HEK293 (cell line): ENCODE results near the gene MYBBP1A.

Experiments used
- AEBP2 ChIP-seq: fragments of 450-650 bp; formaldehyde crosslinking; IDR thresholded peaks from 2 replicates; pipeline ENCODE4 v1.5.1; 2016; ENCODE audit warnings: missing biosample characterization, missing genetic modification characterization, borderline replicate concordance
- HOXC10 ChIP-seq: sonication (generic); formaldehyde crosslinking; IDR thresholded peaks from 2 replicates; pipeline ENCODE4 v1.8.1; 2023; ENCODE audit warnings: mild to moderate bottlenecking, missing genetic modification reagents
- HOXD13 ChIP-seq: sonication (generic); formaldehyde crosslinking; IDR thresholded peaks from 2 replicates; pipeline ENCODE4 v1.8.0; 2022; ENCODE audit warnings: missing genetic modification reagents, borderline replicate concordance
- INSM2 ChIP-seq: fragments of 450-650 bp; formaldehyde crosslinking; IDR thresholded peaks from 2 replicates; pipeline ENCODE4 v1.5.1; 2016; ENCODE audit warnings: missing biosample characterization, missing genetic modification characterization
- KLF7 ChIP-seq: fragments of 450-650 bp; formaldehyde crosslinking; IDR thresholded peaks from 2 replicates; pipeline ENCODE4 v1.5.1; 2016; ENCODE audit warnings: missing biosample characterization, missing genetic modification characterization, borderline replicate concordance
- MZF1 ChIP-seq: fragments of 450-650 bp; formaldehyde crosslinking; IDR thresholded peaks from 2 replicates; pipeline ENCODE4 v1.5.1; 2017; ENCODE audit warnings: missing biosample characterization, missing genetic modification characterization, borderline replicate concordance
- YY1 ChIP-seq: fragments of 450-650 bp; formaldehyde crosslinking; IDR thresholded peaks from 2 replicates; pipeline ENCODE4 v1.5.1; 2018; ENCODE audit warnings: missing biosample characterization, missing genetic modification characterization
- ZBTB17 ChIP-seq: fragments of 450-650 bp; formaldehyde crosslinking; IDR thresholded peaks from 2 replicates; pipeline ENCODE4 v1.5.1; 2016; ENCODE audit warnings: missing biosample characterization, missing genetic modification characterization
- ZFP37 ChIP-seq: fragments of 450-650 bp; formaldehyde crosslinking; IDR thresholded peaks from 2 replicates; pipeline ENCODE4 v1.5.1; 2016; ENCODE audit warnings: missing biosample characterization, missing genetic modification characterization
- ZIC2 ChIP-seq: fragments of 450-650 bp; formaldehyde crosslinking; IDR thresholded peaks from 2 replicates; pipeline ENCODE4 v1.5.1; 2016; ENCODE audit warnings: missing biosample characterization, missing genetic modification characterization
- ZNF114 ChIP-seq: fragments of 450-650 bp; formaldehyde crosslinking; IDR thresholded peaks from 2 replicates; pipeline ENCODE4 v1.5.0; 2017; ENCODE audit warnings: missing biosample characterization, missing genetic modification characterization
- ZNF121 ChIP-seq: fragments of 450-650 bp; formaldehyde crosslinking; IDR thresholded peaks from 2 replicates; pipeline ENCODE4 v1.5.1; 2016; ENCODE audit warnings: missing biosample characterization, missing genetic modification characterization
- ZNF132 ChIP-seq: fragments of 450-650 bp; formaldehyde crosslinking; IDR thresholded peaks from 2 replicates; pipeline ENCODE4 v1.5.1; 2017; ENCODE audit warnings: missing biosample characterization, missing genetic modification characterization, borderline replicate concordance
- ZNF140 ChIP-seq: fragments of 450-650 bp; formaldehyde crosslinking; IDR thresholded peaks from 2 replicates; pipeline ENCODE4 v1.5.1; 2016; ENCODE audit warnings: missing biosample characterization, missing genetic modification characterization
- ZNF155 ChIP-seq: fragments of 450-650 bp; formaldehyde crosslinking; IDR thresholded peaks from 2 replicates; pipeline ENCODE4 v1.5.1; 2016; ENCODE audit warnings: missing biosample characterization, missing genetic modification characterization
- ZNF239 ChIP-seq: fragments of 450-650 bp; formaldehyde crosslinking; IDR thresholded peaks from 2 replicates; pipeline ENCODE4 v1.5.1; 2016; ENCODE audit warnings: missing biosample characterization, missing genetic modification characterization
- ZNF266 ChIP-seq: fragments of 450-650 bp; formaldehyde crosslinking; IDR thresholded peaks from 2 replicates; pipeline ENCODE4 v1.5.1; 2016; ENCODE audit warnings: missing biosample characterization, missing genetic modification characterization, low read depth
- ZNF280D ChIP-seq: fragments of 450-650 bp; formaldehyde crosslinking; IDR thresholded peaks from 2 replicates; pipeline ENCODE4 v1.5.1; 2016; ENCODE audit warnings: missing biosample characterization, missing genetic modification characterization
- ZNF350 ChIP-seq: fragments of 450-650 bp; formaldehyde crosslinking; IDR thresholded peaks from 2 replicates; pipeline ENCODE4 v1.5.0; 2017; ENCODE audit warnings: missing biosample characterization, mild to moderate bottlenecking, missing genetic modification characterization
- ZNF416 ChIP-seq: fragments of 450-650 bp; formaldehyde crosslinking; IDR thresholded peaks from 2 replicates; pipeline ENCODE4 v1.5.1; 2016; ENCODE audit warnings: missing biosample characterization, missing genetic modification characterization
- ZNF48 ChIP-seq: fragments of 450-650 bp; formaldehyde crosslinking; IDR thresholded peaks from 2 replicates; pipeline ENCODE4 v1.5.1; 2016; ENCODE audit warnings: missing biosample characterization, missing genetic modification characterization
- ZNF501 ChIP-seq: fragments of 450-650 bp; formaldehyde crosslinking; IDR thresholded peaks from 2 replicates; pipeline ENCODE4 v1.5.1; 2016; ENCODE audit warnings: missing biosample characterization, missing genetic modification characterization
- ZNF529 ChIP-seq: fragments of 450-650 bp; formaldehyde crosslinking; IDR thresholded peaks from 2 replicates; pipeline ENCODE4 v1.5.1; 2017; ENCODE audit warnings: missing genetic modification characterization, missing biosample characterization; ENCODE audit not compliant: insufficient replicate concordance
- ZNF768 ChIP-seq: fragments of 450-650 bp; formaldehyde crosslinking; IDR thresholded peaks from 2 replicates; pipeline ENCODE4 v1.5.1; 2018; ENCODE audit warnings: missing biosample characterization, mild to moderate bottlenecking, missing genetic modification characterization
- ZNF792 ChIP-seq: fragments of 450-650 bp; formaldehyde crosslinking; IDR thresholded peaks from 2 replicates; pipeline ENCODE4 v1.5.1; 2016; ENCODE audit warnings: missing biosample characterization, missing genetic modification characterization
- ZNF837 ChIP-seq: fragments of 450-650 bp; formaldehyde crosslinking; IDR thresholded peaks from 2 replicates; pipeline ENCODE4 v1.5.1; 2016; ENCODE audit warnings: missing biosample characterization, missing genetic modification characterization
- TF ChIP-seq, protein P1 (sequence below): IDR thresholded peaks from 2 replicates; pipeline ENCODE4 v1.6.1; 2011; ENCODE audit warnings: mild to moderate bottlenecking, low read depth, low read length, borderline replicate concordance
- TF ChIP-seq, protein P2 (sequence below): fragments of 450-650 bp; formaldehyde crosslinking; IDR thresholded peaks from 2 replicates; pipeline ENCODE4 v1.5.1; 2016; ENCODE audit warnings: missing biosample characterization, missing genetic modification characterization, borderline replicate concordance

MYBBP1A gene

DNA sequence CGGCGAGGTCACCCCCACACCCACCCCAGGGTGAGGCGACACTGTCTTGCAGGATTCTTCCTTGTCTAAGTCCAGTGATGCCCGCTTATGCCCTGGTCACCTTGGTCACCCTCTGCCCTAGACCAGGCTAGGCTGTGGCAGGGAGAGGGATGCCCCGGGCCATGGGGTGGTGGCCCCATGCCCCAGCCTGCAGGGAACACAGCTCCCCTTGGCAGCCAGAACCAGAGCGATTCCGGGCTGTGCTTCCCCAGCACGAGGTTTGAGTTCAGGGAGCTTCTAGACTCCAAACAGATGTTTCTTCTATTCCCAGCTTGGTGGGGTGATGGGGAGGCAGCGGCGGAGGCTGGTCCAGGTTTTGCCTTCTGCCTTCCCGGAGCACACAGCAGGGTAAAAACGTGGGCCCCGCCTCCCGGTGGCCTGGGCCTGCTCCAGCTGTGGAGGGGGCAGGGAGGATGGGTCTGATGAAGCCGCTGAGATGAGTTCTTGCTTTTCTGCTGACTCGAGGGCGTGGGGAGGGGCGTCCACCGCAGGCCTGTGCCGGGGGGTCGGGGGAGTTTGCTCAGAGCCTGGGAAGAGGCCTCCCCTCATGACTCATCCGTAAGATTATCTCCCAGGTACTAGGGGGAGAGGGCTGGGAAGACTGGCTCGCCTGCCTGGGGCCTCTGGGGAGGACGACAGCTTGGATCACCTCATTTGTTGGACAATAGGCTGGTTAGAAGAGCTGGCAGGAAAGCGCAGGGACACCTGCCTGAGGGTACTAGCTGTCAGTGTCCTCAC, 44.5 kb upstream of the MYBBP1A start (continued):
- TF ChIP-seq ZNF280D (tag by site-specific recombination) (no peak), ZNF48 (tag by site-specific recombination) (no peak), INSM2 (tag by site-specific recombination) (no peak), HOXD13 (CRISPR knock-in tag) (no peak), HOXC10 (CRISPR knock-in tag) (no peak), ZNF114 (no peak), ZBTB17 (tag by site-specific recombination) (no peak; the same call in 1 of the 2 replicates), ZNF239 (tag by site-specific recombination) (no peak), ZNF768 (tag by site-specific recombination) (no peak), MZF1 (tag by site-specific recombination) (no peak), ZNF837 (tag by site-specific recombination) (no peak), ZNF792 (no peak), ZNF416 (tag by site-specific recombination) (no peak), ZNF266 (tag by site-specific recombination) (no peak), ZNF501 (no peak), ZNF121 (no peak), YY1 (tag by site-specific recombination) (no peak), ZFP37 (no peak), ZIC2 (peak; percentile 80), KLF7 (tag by site-specific recombination) (no peak), ZNF529 (tag by site-specific recombination) (no peak), ZNF350 (tag by site-specific recombination) (no peak), ZNF140 (tag by site-specific recombination) (no peak), ZNF155 (tag by site-specific recombination) (no peak), AEBP2 (tag by site-specific recombination) (no peak), ZNF132 (tag by site-specific recombination) (no peak)
- TF ChIP-seq, protein P1, sequence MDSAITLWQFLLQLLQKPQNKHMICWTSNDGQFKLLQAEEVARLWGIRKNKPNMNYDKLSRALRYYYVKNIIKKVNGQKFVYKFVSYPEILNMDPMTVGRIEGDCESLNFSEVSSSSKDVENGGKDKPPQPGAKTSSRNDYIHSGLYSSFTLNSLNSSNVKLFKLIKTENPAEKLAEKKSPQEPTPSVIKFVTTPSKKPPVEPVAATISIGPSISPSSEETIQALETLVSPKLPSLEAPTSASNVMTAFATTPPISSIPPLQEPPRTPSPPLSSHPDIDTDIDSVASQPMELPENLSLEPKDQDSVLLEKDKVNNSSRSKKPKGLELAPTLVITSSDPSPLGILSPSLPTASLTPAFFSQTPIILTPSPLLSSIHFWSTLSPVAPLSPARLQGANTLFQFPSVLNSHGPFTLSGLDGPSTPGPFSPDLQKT: no peak
- TF ChIP-seq, protein P2, sequence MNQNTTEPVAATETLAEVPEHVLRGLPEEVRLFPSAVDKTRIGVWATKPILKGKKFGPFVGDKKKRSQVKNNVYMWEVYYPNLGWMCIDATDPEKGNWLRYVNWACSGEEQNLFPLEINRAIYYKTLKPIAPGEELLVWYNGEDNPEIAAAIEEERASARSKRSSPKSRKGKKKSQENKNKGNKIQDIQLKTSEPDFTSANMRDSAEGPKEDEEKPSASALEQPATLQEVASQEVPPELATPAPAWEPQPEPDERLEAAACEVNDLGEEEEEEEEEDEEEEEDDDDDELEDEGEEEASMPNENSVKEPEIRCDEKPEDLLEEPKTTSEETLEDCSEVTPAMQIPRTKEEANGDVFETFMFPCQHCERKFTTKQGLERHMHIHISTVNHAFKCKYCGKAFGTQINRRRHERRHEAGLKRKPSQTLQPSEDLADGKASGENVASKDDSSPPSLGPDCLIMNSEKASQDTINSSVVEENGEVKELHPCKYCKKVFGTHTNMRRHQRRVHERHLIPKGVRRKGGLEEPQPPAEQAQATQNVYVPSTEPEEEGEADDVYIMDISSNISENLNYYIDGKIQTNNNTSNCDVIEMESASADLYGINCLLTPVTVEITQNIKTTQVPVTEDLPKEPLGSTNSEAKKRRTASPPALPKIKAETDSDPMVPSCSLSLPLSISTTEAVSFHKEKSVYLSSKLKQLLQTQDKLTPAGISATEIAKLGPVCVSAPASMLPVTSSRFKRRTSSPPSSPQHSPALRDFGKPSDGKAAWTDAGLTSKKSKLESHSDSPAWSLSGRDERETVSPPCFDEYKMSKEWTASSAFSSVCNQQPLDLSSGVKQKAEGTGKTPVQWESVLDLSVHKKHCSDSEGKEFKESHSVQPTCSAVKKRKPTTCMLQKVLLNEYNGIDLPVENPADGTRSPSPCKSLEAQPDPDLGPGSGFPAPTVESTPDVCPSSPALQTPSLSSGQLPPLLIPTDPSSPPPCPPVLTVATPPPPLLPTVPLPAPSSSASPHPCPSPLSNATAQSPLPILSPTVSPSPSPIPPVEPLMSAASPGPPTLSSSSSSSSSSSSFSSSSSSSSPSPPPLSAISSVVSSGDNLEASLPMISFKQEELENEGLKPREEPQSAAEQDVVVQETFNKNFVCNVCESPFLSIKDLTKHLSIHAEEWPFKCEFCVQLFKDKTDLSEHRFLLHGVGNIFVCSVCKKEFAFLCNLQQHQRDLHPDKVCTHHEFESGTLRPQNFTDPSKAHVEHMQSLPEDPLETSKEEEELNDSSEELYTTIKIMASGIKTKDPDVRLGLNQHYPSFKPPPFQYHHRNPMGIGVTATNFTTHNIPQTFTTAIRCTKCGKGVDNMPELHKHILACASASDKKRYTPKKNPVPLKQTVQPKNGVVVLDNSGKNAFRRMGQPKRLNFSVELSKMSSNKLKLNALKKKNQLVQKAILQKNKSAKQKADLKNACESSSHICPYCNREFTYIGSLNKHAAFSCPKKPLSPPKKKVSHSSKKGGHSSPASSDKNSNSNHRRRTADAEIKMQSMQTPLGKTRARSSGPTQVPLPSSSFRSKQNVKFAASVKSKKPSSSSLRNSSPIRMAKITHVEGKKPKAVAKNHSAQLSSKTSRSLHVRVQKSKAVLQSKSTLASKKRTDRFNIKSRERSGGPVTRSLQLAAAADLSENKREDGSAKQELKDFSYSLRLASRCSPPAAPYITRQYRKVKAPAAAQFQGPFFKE (tag by site-specific recombination): no peak
